22Rv1 (cell line): ENCODE data around the gene GPRC5C.

Experiments
- CTCF ChIP-seq: fragments of 450-650 bp; IDR thresholded peaks from 2 replicates; pipeline ENCODE4 v1.5.1; 2017; ENCODE audit warnings: mild to moderate bottlenecking
- ZFX ChIP-seq: fragments of 450-650 bp; IDR thresholded peaks from 2 replicates; pipeline ENCODE4 v1.6.1; 2017; ENCODE audit warnings: antibody characterized with exemption, borderline replicate concordance

GRCh38 chr17:74413491-74413890 lies 18.4 kb upstream of the GPRC5C start:
- no peak for TF ChIP-seq CTCF
- no peak for TF ChIP-seq ZFX
